Activated CD8-positive, alpha-beta T cell treated with anti-CD3 and anti-CD28 coated beads for 36 hours (primary cell): ENCODE results near the gene ZFHX3. TPM values are rescaled to one million over a fixed set of nuclear protein-coding genes. Genes with fewer than 3 reads are reported as not detected.

Source experiments
- ATAC-seq: fragments of 200-7000 bp; cut with Tn5 transposase; one replicate; pipeline ENCODE4 v1.10.0; 2021; ENCODE audit warnings: mild to moderate bottlenecking, moderate library complexity
- CTCF ChIA-PET: fragments of 350-600 bp; sonication (Branson Sonifier 250); formaldehyde crosslinking; loops from one replicate; lab custom pipeline; 2021; ENCODE audit warnings: antibody characterized with exemption; lab: Charles Lee
- POLR2A ChIA-PET: fragments of 350-600 bp; sonication (Branson Sonifier 250); formaldehyde crosslinking; loops from one replicate; lab custom pipeline; 2021; ENCODE audit warnings: antibody characterized with exemption; lab: Charles Lee
- DNase-seq: peaks from one replicate; pipeline ENCODE4 v3.0.0-alpha.2; 2020
- H3K27ac Mint-ChIP-seq: one replicate; pipeline ENCODE4 v1.8.0; 2021; ENCODE audit warnings: mild to moderate bottlenecking, mixed read lengths
- H3K27me3 Mint-ChIP-seq: one replicate; pipeline ENCODE4 v1.8.0; 2021; ENCODE audit warnings: mixed read lengths
- H3K36me3 Mint-ChIP-seq: one replicate; pipeline ENCODE4 v1.8.0; 2021; ENCODE audit warnings: low read depth, mixed read lengths
- H3K4me1 Mint-ChIP-seq: one replicate; pipeline ENCODE4 v1.8.0; 2021; ENCODE audit warnings: low read depth, mixed read lengths
- H3K4me3 Mint-ChIP-seq: one replicate; pipeline ENCODE4 v1.8.0; 2021; ENCODE audit warnings: mild to moderate bottlenecking, moderate library complexity, mixed read lengths
- H3K9me3 Mint-ChIP-seq: one replicate; pipeline ENCODE4 v1.8.0; 2021; ENCODE audit warnings: mixed read lengths
- CTCF ChIP-seq: fragments of 200-600 bp; IDR thresholded peaks from one replicate; pipeline ENCODE4 v1.8.0; 2022; ENCODE audit warnings: antibody characterized with exemption, mild to moderate bottlenecking
- intact Hi-C: fragments of 100-400 bp; cut with micrococcal nuclease; formaldehyde crosslinking; loops from one replicate; pipeline ENCODE4 v1.10.0; 2022
- total RNA-seq, 2 experiments: library from RNA; stranded (reverse); gene quantifications; one replicate each; pipeline ENCODE4 v1.2.3, GENCODE V29; 2021

ZFHX3 gene
- total RNA-seq, 2 experiments from 2014 or later: 0.16 to 0.25 TPM

DNA sequence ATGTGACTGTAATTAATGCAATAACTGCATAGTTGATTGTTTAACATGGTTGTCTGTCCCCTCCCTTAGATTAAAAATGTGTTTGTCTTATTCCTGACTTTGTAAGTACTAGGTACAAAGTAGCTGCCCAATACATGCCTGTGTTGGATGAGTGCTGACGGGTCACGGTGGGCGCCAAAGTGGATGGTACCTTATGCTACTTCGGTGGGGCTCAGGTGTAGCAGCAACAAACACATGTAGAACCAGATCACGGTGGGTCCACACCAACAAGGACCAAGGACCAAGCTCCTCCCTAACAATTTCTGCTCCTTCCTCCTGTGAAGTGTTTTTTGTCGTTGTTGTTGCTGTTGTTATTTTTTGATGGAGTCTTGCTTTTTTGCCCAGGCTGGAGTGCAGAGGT lies 46.4 kb upstream of the ZFHX3 start:
- TF ChIP-seq CTCF: no peak
- Mint-ChIP-seq H3K9me3 (no peaks in the 10 kb centered on the region), H3K36me3 (no peaks in the 10 kb centered on the region), H3K4me1 (no peaks in the 10 kb centered on the region), H3K27ac (no peak overlapping the region), H3K4me3 (no peak overlapping the region), H3K27me3 (no peaks in the 10 kb centered on the region)
- ATAC-seq (no peak), DNase-seq (no peak)
- intact Hi-C loops: no loop called here
- ChIA-PET CTCF (no interaction called here), POLR2A (no interaction called here)

- Mint-ChIP-seq H3K4me1 (no peaks in the 10 kb centered on the region), H3K27ac (no peak overlapping the region), H3K9me3 (no peaks in the 10 kb centered on the region), H3K27me3 (peaks cover under 1% of the 10 kb centered on the region), H3K4me3 (no peak overlapping the region), H3K36me3 (no peaks in the 10 kb centered on the region)
- ATAC-seq (no peak), DNase-seq (no peak)
- ChIA-PET CTCF (no interaction called here), POLR2A (no interaction called here)
- intact Hi-C loops: no loop called here
- no peak for TF ChIP-seq CTCF
Measured at GRCh38 chr16:73093146-73094144, 45.5 kb upstream of the ZFHX3 start.

- H3K4me3 Mint-ChIP-seq: no peak overlapping the region
- no peak for TF ChIP-seq CTCF
- no peak for DNase-seq
- ATAC-seq: no peak
- H3K27ac Mint-ChIP-seq: no peak overlapping the region
- no peaks in the 10 kb centered on the region for H3K4me1 Mint-ChIP-seq
- POLR2A ChIA-PET: no interaction called here
- no peaks in the 10 kb centered on the region for H3K36me3 Mint-ChIP-seq
- CTCF ChIA-PET: no interaction called here
- intact Hi-C loops: no loop called here
- no peaks in the 10 kb centered on the region for H3K9me3 Mint-ChIP-seq
- H3K27me3 Mint-ChIP-seq: peaks cover 2% of the 10 kb centered on the region
Measured at GRCh38 chr16:73092236-73092781, 44.4 kb upstream of the ZFHX3 start.

- H3K27me3 Mint-ChIP-seq: peaks cover 2% of the 10 kb centered on the region
- H3K36me3 Mint-ChIP-seq: no peaks in the 10 kb centered on the region
- ChIA-PET CTCF (no interaction called here), POLR2A (no interaction called here)
- no peak for TF ChIP-seq CTCF
- DNase-seq (no peak), ATAC-seq (no peak)
- H3K4me1 Mint-ChIP-seq: no peaks in the 10 kb centered on the region
- no peaks in the 10 kb centered on the region for H3K9me3 Mint-ChIP-seq
- H3K27ac Mint-ChIP-seq: no peak overlapping the region
- H3K4me3 Mint-ChIP-seq: no peak overlapping the region
- intact Hi-C loops: no loop called here
Measured at GRCh38 chr16:73091174-73091573, 43.2 kb upstream of the ZFHX3 start.

- ChIA-PET POLR2A (no interaction called here), CTCF (no interaction called here)
- no peak overlapping the region for H3K4me3 Mint-ChIP-seq
- H3K36me3 Mint-ChIP-seq: no peaks in the 10 kb centered on the region
- H3K4me1 Mint-ChIP-seq: no peaks in the 10 kb centered on the region
- peaks cover 7% of the 10 kb centered on the region for H3K27me3 Mint-ChIP-seq
- intact Hi-C loops: no loop called here
- DNase-seq (no peak), ATAC-seq (no peak)
- TF ChIP-seq CTCF: no peak
- H3K27ac Mint-ChIP-seq: no peak overlapping the region
- peaks cover 4% of the 10 kb centered on the region for H3K9me3 Mint-ChIP-seq
Measured at GRCh38 chr16:73089420-73089819, 41.5 kb upstream of the ZFHX3 start.
